Esophagus squamous epithelium (tissue), 4 donors: ENCODE measurements around the gene PLPP4.

Experiments
- POLR2A ChIP-seq, 4 donors: fragments of 450-650 bp; IDR thresholded peaks; one replicate each; pipeline ENCODE4 v1.6.1; 2017; ENCODE audit warnings: antibody characterized with exemption in 4 of 4, mild to moderate bottlenecking in 4 of 4, moderate library complexity in 3 of 4
- TF ChIP-seq, protein P1 (sequence below), 6 experiments: fragments of 450-650 bp in 4 of 6; fragments of 200-600 bp in 2 of 6; sonication (generic) in 2 of 6; IDR thresholded peaks; one replicate each; pipeline ENCODE4 v1.5.1; 2016 to 2019; ENCODE audit warnings: antibody characterized with exemption in 6 of 6, mild to moderate bottlenecking in 4 of 6, moderate library complexity in 4 of 6

DNA sequence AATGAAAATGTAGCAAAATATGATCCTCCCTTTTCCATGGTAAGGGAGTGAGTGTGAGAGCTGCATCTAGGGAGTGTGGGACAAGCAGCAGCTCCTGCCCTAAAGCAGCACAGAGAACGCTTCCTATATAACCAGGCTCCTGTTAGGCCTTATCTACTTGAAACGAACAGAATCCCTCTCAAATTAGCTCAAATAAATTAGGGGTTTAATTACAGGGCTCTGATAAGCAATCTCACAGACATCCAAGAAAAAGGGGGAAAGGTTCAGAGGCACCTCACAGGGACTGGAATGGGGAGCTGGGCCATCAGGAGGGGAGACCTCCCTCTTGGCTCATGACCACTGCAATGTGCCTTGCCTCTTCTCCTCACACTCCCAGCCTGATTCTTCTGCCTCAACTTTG is 57.9 kb downstream of the PLPP4 start:
- TF ChIP-seq, protein P1, sequence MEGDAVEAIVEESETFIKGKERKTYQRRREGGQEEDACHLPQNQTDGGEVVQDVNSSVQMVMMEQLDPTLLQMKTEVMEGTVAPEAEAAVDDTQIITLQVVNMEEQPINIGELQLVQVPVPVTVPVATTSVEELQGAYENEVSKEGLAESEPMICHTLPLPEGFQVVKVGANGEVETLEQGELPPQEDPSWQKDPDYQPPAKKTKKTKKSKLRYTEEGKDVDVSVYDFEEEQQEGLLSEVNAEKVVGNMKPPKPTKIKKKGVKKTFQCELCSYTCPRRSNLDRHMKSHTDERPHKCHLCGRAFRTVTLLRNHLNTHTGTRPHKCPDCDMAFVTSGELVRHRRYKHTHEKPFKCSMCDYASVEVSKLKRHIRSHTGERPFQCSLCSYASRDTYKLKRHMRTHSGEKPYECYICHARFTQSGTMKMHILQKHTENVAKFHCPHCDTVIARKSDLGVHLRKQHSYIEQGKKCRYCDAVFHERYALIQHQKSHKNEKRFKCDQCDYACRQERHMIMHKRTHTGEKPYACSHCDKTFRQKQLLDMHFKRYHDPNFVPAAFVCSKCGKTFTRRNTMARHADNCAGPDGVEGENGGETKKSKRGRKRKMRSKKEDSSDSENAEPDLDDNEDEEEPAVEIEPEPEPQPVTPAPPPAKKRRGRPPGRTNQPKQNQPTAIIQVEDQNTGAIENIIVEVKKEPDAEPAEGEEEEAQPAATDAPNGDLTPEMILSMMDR (IDR thresholded peaks at IDR 0.05), result no peak
- no peak for TF ChIP-seq POLR2A (IDR thresholded peaks at IDR 0.05)
